Measurements from ENCODE around the gene NVL.
"Not testable (repeated sequence)": the region's sequence is repeated elsewhere in the genome, so short reads cannot be mapped to it uniquely, and the experiment has no call there.

NVL gene

DNA sequence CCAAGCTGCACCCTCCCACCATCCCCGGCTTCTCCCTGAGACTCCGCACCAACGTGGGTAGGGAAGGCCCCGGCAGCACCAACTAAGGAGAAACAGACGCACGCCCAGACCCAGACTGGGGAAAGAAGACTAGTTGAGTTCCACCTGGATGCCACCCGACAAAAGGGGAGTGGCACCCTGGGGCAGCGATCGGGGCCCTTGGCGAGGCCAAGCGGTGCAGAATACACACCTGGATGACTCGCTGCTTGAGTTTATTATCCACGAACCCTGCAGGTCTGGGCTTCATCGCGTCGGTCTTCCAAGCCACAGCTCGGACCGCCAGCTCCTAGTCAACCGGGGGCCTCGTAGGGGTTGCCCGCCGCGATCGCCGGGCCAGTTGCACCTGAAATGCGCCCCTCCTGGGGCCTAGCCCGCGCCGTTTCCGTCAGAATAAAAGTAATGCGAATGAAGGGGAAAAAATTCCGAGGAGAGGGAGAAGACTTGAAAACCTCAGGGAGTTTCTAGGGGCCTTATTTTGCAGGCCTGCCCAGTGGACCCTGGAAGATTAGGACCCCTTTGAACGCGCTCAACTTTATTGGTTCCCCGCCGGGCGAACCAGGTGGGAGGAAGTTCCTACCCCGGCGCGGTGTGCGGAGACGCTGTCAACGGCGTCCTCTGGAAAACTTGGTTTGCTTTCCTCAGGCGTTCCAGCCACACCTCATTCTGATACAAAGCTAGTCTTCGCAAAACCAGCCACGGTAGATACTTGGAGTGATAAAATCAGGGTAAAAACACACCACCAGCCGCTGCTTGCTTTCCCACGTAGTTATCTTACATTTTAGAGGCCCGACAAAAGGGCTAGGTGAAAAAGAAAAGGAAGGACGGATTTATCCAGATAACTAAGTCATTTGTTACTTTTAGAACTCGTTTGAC, at the start of gene NVL:
TSS of gene NVL (minus strand) at position 331 of the 912 bp plus-strand sequence. CDS start at position 286, 45 bp downstream.
- peak; percentile 86 for DNase-seq (ENCODE audit: low read depth)

DNA sequence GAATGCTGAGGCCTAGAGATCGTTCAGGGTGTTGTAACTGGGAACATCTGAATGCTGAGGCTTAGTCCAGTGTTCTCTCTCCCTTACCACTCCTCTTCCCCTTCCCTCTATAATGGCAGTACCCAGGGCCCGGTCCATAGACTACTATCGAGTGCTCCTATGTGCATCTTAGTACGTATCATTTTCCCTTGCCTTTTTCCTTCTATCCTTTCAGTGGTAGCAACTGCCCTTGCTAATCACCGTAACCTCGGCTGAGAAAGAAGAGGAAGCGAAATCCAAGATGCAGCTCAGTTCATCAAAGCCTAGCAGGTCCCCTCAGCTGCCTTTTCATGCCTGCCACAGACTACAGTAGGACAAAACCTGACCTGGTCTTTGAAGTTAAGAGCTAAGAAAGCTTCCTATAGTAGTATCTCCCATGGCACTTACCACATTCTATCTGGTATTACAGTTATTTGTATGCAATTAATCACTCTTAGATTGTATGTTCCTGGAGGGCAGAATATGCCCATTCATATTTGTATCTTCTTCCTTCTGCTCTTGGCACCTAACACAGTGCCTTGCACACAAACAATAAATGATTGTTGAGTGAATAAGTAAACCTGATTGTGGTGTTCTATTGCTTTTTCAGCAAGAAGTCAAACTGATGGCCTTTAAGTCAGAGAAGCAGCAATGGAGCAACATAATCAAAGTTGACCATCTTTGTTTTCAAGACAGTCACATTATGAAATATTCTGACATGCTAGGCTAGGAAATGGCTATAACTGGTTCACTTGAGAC, 49.1 kb upstream of the NVL start:
- DNase-seq (ENCODE audit: low read depth) = no peak

DNA sequence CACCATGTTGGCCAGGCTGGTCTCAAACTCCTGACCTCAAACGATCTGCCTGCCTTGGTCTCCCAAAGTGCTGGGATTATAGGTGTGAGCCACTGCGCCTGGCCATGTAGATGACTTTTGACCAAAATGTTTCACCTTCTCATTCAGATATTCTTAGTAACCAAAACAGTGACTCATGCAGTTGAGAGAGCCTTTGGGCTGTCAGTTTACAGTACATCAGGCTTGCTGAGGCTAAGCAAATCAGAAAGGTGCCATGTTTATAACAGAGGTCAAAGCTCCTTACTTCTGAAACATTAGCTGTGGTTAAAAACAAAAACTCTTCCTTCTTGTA, 47.7 kb upstream of the NVL start:
- DNase-seq (ENCODE audit: low read depth) = peak; percentile 31

DNA sequence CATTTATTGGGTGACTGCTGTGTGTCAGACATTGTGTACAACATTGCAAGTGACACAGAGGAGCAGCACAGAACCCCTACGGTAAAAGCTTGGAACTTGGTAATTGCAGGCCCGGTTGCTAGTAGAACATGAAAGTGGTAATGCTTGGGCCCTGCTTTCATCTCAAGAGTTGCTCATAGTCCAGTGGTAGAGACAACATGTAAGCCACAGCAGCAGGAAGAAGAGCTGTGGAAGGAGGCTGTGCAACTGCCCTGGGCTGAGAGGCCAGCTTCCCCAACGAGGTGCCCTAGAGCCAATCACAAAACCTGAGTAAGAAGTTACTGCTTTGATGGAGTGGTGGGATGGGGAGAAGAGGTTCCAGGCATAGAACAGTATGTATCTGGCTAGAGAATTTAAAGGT, 45.1 kb upstream of the NVL start:
- no peak for DNase-seq (ENCODE audit: low read depth)

DNA sequence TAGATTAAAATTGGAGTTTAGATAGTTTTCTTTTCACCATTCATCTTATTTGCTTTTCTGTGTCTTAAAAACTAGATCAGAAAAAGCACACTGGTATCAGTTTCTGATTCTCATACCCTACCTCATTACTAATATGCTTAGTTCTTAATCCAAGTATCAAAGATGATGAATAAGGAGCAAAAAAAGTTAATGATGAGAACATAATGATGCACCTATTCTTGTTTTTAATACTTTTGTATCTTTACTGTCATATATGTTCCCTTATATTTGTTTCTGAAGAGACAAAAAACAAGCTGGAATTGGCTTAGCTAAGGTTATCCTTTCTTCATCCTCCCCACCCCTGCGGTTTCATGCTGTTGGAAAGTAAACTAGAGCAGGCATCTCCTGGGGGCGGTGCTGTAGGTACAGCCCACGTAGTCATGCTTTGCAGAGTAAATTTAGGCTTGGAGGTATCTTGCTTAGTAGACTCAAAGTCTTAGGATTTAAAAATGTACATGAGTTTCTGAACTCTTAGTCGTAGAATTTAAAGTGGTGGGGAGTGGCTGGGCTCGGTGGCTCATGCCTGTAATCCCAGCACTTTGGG, 43.1 kb upstream of the NVL start:
- DNase-seq (ENCODE audit: low read depth) = no peak

DNA sequence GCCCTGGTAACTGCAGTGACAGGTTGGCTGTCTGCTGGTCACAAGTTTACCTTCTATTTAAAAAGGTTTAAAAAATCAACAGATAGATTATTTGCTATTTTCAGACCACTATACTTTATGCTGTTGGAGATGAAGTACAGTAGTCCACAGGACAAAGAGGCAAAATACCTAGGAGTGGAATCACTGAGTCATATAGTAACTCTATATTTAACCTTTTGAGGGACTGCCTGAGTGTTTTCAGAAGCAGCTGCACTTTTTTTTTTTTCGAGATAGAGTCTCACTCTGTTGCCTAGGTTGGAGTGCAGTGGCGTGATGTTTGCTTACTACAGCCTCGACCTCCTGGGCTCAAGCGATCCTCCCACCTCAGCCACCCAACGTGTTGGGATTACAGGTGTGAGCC, 38.4 kb upstream of the NVL start:
- no peak for DNase-seq (ENCODE audit: low read depth)

DNA sequence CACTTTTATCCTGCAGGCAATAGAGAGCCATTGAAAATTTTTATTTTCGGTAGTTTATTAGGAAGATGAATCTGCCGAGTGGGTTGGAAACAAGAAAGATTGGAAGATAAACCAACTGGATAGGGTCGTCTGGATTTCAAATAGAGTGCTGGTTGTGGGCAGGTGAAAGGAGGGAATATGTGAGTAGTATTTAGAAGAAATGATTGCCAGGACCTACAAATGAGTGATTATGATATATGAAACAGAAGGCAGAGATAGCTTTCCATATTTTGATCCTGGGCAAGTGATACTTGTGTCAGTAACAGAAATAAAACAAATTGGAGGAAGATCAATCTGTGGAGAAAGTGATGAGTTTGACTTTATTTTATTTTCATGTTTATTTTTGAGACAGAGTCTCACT, 29.2 kb upstream of the NVL start:
- no peak for DNase-seq (ENCODE audit: low read depth)

DNA sequence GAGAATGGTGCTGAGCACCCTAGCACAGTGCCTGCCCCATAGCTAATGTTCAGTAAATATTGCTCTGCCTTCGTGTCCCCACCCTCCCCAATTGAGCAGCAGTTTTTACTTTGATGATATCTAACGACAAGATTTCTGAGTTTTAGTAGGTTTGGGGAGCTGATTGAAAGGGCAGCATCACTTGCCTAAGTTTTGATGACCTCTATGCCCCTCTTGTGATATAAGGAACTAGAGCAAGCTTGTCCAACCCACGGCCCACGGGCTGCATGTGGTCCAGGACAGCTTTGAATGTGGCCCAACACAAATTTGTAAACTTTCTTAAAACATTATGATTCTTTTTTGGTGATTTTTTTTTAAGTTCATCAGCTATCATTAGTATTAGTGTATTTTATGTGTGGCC, 28.3 kb upstream of the NVL start:
- DNase-seq (ENCODE audit: low read depth) = no peak

DNA sequence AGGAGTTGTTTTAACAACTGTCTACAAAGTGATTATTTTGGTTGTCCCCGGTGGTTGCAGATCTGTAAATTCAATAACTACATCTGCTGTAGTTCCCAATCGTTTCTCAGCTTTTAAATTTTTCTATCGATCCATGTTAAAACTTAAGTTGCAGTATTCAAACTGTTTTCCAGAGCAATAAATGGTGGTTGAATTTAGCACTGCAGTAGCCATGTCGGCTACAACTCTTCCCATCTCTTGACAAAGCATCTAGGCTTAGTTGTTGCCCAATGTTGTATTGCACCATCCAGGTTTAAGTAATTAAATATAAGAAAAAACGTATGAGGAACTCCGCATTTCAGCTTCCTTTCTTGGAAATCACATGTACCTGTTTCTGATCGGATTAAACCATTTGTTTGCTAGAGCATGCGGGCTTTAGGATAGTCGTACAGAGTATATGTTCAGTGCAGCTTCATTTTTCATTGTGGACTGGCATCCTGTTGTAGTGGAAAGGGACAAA, 27.7 kb upstream of the NVL start:
- peak; percentile 82 for DNase-seq (ENCODE audit: low read depth)

DNA sequence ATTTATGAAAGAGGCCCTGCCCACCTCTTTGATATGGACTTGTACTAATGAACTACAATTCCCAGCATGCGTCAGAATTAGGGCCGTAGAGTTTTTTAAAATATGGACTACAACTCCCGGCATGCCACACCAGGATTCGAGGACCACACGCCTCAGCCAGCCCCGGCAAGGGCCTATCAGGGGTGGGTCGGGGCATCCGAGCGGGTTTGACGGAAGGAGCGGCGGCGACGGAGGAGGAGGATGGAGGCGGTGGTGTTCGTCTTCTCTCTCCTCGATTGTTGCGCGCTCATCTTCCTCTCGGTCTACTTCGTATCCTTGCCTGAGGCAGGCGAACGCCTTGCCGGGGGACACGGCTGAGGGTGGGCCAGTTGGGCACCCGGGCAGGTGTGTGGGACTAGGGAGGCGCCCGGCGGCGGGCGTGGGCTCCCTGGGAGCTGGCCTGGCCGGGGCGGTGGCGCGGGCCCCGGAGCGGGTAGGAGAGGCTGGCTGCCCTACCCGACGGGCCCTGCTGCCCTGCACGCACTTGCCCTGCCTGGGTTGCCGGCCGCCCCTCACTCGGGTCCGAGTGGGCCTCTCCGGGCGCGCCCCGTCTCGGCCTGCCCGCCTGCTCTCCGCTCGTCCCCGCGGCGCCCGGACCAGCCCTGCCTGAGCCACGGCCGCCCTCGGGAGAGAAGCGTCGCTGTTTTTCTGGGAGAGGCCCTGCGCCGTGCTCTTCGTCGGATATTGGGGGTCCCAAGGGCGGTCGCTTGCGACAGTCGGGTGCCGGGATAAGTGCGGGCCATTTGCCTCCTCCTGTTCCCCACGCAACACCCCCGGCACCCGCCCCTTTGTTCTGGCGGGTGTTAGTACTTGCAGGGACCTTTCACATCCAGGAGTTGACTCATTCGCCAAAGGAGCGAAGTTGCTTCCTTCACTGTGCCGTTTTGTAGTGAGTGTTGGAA, 27.0 kb upstream of the NVL start, which contains the start of gene CNIH4:
TSS of gene CNIH4 (plus strand) at position 195 of the 941 bp plus-strand sequence. CDS start at position 241, 46 bp downstream.
- DNase-seq (ENCODE audit: low read depth) = peak; percentile 93

DNA sequence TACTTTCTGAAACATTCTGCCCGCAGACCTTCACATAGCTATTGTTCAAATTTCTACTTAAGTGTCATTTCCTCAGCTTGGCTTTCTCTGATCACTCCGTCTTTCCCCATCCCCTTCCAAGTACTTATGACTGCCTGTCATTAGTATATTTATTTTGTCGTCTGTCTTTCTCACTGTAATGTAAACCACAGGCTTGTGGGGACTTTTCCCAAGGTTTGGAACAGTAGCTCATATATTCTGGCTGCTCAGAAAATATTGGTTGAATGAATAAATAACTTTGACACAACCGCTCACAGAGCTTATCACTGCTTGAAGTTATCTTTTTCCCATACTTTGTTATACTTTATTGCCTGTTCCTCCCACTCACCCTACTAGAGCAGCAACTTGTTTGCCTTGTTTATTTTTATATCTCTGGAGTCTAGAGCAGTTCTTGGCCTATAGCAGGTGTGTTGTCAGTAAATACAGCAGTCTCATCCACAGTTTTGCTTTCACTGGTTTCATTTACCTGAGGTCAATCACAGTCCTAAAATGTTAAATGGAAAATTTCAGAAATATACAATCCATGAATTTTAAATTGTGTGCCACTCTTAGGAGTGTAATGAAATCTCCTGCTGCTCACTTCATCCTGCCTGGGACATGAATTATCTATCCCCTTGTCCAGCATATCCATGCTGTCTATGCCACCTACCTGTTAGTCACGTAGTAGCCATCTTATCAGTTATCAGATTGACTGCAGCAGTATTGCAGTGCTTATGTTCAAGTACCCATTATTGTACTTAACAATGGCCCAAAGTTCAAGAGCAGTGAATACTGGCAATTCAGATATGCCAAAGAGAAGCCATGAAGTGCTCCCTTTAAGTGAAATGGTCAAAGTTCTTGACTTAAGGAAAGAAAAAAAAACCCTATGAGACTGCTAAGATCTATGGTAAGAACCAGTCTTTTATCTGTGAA, 24.3 kb upstream of the NVL start:
- DNase-seq (ENCODE audit: low read depth) = no peak

DNA sequence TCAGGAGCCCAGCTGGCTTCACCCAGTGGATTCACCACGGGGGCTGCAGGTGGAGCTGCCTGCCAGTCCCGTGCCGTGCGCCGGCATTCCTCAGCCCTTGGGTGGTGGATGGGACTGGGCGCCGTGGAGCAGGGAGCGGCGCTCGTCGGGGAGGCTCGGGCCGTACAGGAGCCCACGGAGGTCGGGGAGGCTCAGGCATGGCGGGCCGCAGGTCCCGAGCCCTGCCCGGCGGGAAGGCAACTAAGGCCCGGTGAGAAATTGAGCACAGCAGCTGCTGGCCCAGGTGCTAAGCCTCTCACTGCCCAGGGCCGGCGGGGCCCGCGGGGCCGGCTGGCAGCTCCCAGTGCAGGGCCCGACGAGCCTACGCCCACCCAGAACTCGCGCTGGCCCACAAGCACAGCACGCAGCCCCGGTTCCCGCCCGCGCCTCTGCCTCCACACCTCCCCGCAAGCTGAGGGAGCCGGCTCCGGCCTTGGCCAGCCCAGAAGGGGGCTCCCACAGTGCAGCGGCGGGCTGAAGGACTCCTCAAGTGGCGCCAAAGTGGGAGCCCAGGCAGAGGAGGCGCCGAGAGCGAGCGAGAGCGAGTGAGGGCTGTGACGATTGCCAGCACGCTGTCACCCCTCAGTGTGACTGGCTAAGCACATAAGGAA, 22.6 kb upstream of the NVL start:
- DNase-seq (ENCODE audit: low read depth) = not testable (repeated sequence)

DNA sequence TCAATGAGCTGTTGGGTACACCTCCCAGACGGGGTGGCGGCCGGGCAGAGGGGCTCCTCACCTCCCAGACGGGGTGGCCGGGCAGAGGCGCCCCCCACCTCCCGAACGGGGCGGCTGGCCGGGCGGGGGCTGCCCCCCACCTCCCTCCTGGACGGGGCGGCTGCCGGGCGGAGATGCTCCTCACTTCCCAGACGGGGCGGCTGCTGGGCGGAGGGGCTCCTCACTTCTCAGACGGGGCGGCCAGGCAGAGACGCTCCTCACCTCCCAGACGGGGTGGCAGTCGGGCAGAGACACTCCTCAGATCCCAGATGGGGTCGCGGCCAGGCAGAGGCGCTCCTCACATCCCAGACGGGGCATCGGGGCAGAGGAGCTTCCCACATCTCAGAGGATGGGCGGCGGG, 19.7 kb upstream of the NVL start:
- not testable (repeated sequence) for DNase-seq (ENCODE audit: low read depth)

DNA sequence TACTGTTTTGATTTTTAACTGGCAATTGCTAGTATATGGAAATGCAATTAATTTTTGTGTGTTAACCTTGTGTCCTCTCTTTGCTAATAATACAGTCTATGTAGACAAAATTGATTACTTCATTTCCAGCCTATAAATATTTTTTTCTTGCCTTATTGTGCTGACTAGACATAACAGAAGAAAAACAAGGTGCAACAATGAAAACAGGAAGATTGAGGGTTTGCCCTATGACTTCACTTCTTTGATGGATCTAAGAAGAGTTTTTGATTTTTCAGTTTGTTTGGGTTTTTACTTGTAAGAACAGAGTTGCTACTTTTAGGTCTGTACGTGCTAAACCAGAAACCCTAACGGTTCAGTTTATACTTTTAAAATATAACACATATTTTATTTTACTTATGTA, 18.2 kb upstream of the NVL start:
- no peak for DNase-seq (ENCODE audit: low read depth)

DNA sequence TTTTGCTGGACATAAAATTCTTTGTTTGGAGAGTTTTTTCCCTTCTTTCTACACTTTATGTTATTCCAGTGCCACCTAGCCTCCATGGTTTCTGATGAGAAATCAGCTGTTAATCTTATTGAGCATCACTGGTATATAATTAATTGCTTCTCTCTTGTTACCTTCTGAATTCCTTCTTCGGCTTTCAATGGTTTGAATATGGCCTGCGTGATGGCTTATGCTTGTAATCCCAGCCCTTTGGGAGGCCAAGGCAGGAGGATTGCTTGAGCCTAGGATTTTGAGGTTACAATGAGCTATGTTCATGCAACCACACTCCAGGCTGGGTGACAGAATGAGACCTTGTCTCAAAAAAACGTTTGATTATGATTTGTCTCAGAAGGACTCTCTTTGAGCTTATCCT, 13.7 kb upstream of the NVL start:
- no peak for DNase-seq (ENCODE audit: low read depth)

DNA sequence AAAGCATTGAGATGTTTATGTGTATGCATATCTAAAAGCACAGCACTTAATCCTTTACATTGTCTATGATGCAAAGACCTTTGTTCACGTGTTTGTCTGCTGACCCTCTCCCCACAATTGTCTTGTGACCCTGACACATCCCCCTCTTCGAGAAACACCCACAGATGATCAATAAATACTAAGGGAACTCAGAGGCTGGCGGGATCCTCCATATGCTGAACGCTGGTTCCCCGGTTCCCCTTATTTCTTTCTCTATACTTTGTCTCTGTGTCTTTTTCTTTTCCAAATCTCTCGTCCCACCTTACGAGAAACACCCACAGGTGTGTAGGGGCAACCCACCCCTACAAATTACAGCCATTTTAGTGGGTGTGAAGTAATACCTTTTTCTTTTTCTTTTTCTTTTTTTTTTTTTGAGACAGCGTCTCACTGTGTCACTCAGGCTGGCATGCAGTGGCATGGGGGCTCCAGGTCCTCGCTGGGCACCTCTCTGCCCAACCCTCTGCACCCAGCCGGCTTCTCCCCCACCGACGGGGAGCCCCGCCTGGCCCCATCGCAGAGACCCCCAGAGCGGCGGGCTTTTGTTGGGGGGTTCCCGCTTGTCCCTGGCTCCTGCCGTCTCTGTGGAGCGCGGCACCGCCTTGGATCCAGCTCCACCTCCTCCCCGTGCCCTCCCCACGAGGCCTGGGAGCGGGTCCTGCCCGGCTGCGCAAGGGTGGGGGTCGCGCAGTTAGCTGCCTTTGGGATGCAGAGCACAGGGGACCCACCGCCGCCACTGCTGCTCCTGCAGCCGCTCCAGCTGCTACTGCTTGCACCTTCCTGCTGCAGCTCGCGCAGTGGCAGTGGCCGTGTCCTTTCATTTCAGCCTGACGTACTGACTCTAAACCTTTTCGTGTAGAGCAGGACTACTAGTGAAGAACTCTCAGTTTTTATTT, 10.7 kb upstream of the NVL start:
- DNase-seq (ENCODE audit: low read depth) = not testable (repeated sequence)

DNA sequence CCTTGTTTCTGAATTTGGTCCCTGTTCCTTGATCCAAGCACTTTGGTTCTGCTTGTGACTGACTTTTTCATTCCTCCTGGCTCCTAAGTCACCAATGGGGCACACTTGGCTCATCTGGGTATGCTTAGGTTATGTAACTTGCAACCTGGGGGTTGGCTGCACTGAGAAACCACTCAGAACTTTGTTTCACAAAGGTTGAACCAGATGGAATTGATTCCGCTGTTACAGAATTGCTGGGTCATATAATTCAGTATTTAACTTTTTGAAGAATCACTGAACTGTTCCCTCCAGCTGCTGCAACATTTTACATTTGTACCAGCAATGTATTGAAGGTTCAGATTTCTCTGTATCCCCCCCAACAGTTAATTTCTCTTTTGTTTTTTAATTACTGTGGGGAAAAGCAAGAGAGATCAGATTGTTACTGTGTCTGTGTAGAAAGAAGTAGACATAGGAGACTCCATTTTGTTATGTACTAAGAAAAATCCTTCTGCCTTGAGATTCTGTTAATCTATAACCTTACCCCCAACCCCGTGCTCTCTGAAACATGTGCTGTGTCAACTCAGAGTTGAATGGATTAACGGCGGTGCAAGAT, 9.6 kb upstream of the NVL start:
- DNase-seq (ENCODE audit: low read depth) = no peak

DNA sequence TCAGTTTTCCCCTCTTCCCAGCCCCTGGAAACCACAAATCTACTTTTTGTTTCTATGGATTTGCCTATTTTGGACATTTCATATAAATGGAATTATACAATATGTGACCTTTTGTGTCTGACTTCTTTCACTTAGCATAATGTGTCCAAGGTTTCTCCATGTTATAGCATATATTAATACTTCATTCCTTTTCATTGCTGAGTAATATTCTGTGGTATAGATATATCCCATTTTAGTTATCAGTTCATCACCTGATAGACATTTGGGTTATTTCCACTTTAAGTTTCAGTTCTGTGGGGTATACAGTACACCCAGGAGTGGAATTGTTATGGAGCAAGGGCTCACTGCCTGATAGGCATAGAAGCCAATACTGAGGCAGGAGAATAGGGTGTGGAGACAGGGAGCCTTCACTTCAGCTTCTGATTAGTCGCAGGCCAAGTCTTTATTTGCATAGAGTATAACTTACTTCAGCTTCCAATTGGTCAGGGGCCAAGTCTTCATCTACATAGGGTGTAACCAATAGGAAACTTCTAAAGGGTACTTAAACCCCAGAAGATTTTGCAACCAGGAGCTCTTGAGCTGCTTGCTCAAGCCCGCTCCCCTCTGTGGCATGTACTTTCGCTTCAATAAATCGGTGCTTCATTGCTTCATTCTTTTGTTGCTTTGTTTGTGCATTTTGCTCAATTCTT, 8.3 kb upstream of the NVL start:
- DNase-seq (ENCODE audit: low read depth) = no peak

All from fibroblast of gingiva (primary cell).